NCI-H2107 treated with DMSO at 0.1 percent for 48 hours (cell line): ENCODE results near the gene TMEM72.
A peak's percentile ranks its signal among the peaks of the same experiment; 100 is the strongest.

Source experiments
- DNase-seq: peaks from one replicate; lab custom pipeline; 2025; ENCODE audit not compliant: unreplicated experiment; lab: John Stamatoyannopoulos, UW

Gene TMEM72

DNA sequence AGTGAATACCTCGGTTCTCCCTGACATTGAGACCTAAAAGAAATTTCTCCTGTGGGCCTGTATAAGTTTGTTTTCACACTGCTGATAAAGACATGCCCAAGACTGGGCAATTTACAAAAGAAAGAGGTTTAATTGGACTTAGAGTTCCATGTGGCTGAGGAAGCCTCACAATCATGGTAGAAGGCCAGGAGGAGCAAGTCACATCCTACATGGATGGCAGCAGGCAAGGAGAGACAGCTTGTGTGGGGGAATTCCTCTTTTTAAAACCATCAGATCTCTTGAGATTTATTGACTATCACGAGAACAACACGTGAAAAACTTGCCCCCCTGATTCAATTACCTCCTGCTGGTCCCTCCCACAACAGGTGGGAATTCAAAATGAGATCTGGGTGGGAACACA, 6.7 kb downstream of the TMEM72 start:
- DNase-seq: no peak

DNA sequence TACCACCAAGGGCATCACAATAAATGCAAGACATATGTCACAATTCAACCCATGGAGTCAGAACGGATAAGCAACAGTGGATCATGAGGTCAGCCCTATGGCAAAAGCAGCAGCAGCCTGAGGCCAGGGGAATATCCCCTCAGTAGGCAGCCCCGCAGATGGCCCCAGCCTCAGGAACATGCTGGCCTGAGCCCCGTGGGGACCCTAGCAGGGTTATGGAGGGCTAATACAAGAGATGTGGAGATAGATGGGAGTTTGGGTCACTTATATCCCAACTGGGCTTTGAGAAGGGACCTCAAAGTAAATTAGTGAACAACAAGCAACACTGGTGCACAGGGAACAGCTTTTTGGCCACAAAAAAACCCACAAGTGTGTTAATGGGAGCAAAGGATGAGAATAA, 9.1 kb downstream of the TMEM72 start:
- no peak for DNase-seq

- no peak for DNase-seq
These were observed 9.9 kb downstream of the TMEM72 start for GRCh38 chr10:44921061-44921460.

DNA sequence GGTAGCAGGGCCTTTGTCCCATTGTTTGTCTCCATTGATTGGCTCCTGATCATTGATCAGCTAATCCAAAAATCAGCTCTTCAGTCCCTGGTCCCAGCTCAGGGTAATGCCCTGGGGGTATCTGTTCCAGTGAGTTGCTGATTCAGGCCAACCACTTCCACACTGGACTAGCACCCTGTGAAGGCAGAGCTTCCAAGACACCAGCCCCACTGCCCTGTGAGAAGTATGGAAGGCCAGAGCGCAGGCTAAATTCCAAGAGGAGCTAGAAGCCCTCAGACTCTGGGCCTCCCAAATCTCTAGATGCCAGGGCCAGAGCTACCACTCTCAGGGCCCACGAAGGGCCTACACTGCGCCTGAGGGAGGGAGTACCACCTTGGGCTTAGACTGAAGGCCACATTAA, 10.4 kb downstream of the TMEM72 start:
- no peak for DNase-seq

DNA sequence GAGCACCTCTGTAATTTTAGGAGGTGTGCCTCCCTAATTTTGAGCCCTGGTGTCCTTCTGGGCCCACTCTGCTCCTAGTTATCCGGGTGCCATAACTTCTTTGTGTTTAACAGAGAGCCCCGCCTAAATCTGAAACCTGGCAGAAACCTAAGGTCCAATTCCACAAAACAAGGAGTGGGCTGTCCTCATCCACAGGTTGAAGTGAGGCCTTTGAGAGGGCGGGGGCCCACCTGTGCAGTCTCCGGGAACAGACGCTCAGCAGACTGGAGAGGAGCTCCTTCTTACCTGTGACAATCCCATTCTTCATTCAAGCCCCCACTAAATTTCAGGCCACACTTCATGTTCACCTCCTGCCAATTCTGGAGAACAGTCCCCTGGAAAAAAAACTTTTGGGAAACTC, 10.9 kb downstream of the TMEM72 start:
- DNase-seq: no peak

DNA sequence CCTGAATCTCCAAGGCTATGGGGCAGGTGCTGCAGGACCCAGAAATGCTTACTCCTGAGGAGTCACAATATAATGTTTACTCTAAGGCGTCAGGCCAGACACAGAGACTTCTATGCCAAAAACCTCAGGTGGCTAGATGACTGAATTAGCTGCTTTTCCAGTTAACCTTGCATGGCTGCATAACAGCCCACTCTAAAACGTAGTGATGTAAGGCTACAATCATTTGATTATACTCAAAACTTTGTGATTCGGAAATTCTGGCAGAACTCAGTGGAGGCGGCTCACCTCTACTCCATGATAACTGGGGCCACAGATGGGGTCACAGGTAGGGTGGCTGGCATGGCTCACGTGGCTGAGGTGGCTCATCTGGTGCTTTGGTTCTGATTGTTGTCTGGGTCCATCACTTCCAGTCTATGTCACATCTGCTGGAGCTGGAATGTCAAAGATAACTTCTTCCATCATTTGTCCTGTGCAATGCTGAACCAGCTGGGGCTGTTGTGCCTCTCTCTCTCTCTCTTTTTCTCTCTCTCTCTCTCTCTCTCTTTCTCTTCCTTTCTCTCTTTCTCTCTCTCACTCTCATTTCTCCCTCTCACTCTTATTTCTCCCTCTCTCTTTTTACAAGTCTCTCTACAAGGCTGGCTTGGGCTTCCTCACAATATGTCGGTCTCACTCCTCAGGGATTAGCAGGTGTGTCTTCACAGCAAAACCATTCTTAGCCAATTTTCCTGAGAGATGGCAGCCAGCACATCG, 11.8 kb downstream of the TMEM72 start:
- no peak for DNase-seq

DNA sequence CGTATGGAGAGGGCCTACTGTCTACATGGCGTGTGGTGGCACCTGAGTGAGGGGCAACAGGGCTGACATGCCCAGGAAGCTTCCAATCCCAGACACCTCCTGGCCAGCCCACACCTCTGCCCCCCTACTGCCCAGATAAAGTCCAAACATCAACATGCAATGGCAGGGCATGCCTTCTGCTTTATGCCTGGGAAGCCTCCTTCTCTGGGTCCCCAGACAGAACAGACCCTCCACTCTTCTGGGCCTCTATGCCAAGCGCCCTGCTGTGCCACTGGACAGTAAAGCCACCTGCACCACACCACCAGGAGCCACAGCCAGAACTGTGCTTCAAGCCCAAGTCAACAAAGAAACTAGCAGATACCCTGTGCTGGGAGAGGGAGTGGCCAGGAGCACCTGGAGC, 12.5 kb downstream of the TMEM72 start:
- DNase-seq: no peak

DNA sequence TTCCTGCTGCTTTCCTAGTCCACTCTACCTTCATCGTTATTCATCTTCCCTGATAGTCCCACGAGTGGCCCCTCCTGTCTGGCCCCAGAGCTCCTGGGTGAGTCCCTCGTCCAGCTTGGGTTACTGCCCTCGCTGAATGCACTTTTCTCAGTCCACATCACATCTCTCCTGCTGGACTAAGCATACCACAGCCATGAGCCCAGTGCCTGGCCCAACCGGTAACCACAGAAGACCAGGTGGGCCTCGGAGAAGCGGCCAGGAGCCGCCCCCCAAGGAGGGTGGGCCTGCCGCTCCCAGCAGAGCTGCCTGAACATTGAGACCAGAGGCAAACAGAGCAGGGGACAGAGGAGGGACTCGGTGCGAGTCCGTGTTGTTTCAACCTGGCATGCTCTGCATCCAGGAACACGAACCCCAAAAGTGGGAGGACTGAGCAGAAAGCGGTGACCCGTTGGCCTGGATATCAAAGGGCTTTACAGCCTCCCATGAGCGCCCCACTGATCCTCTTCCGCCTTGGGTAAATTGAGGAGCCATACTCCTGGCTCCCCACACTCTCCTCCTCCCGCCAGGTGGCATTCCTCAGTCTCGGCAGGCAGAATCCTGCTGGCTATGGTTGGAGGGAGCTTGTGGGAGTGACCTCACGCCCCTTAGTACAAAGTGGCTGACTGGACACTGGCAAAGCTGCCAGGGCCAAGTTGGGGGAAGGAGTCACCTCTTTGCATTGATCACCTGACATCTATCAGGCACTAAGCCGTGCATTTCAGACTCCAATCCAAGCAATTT, 13.3 kb downstream of the TMEM72 start:
- DNase-seq: no peak

DNA sequence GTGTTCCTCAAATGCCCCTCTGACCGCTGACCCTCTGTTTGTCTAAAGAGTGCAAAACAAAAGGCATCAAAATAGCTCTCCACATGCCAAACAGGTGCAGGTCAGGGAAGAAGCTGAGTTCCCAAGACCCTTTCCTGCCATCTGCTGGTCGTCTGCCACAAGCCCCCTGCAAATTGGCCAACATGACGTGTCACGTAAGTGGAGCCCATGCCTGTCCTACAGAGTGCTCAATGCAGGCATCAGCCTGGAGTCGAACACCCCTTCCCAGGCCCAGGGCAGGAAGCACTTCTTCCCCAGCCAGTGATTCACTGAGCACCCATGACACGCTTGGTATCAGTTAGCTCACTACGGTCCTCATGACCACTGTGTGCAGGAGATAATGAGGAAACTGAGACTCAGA, 14.1 kb downstream of the TMEM72 start:
- peak; percentile 42 for DNase-seq

GRCh38 chr10:44925811-44926750, 14.9 kb downstream of the TMEM72 start:
- no peak for DNase-seq

DNA sequence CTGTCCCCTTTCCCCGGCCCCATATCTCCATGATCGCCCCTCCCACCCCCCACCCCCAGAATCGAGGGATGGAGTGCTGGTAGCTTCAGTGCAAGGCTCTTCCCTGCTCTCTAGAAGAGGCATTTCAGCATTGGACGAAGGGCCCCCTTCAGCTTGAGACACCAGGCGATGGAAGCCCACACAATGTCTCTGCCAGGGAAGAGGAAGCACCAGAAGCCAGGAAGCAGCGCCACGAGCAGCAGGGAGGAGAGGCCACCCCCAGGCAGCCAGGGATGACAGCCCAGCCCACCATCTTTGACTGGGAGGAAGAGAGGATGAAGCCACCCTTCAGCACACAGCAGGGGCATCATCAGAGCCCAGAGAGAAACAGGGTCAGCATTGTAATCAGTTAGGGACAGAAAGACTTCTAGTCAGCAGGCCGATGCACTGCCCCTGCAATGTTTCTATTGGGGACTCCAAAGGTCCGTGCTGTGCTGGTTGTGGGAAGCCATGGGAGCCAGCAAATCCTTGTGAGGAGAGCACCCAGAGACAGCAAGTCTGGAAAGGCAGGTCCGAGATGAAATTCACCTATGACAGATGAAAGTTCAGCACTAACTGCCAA, 15.7 kb downstream of the TMEM72 start:
- no peak for DNase-seq

DNA sequence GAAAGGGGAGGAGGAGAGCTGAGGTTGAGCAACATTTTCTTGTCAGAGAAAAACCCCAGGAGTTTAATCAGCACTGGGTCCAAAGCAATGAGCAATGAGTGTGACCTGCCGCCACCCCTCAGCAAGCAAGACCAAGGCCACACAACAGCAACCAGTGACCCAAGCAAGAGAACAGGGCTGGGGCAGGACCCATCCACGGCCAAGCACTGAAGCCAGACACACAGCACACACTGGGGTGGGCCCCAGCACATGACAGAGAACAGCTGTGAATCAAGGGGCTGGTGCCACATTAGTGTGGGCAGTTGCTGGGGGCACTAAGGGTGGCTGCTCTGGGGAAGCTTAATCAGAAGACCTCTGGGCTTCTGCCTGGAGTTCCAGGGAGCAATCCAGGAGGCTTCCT, 16.2 kb downstream of the TMEM72 start:
- DNase-seq: no peak

DNA sequence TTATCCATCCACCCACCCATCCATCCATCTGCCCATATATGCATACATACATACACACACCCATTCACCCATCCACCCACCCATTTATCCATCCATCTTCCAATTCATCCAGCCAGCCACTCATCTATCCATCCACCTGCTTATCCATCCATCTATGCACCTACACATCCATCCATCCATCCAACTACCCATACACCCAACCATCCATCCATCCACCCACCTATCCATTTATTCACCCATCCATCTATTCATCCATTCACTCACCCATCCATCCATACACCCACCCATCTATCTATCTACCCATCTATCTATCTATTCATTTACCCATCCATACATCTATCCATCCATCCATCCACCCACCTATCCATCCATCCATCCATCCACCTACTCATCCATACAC, 17.3 kb downstream of the TMEM72 start:
- DNase-seq: no peak

DNA sequence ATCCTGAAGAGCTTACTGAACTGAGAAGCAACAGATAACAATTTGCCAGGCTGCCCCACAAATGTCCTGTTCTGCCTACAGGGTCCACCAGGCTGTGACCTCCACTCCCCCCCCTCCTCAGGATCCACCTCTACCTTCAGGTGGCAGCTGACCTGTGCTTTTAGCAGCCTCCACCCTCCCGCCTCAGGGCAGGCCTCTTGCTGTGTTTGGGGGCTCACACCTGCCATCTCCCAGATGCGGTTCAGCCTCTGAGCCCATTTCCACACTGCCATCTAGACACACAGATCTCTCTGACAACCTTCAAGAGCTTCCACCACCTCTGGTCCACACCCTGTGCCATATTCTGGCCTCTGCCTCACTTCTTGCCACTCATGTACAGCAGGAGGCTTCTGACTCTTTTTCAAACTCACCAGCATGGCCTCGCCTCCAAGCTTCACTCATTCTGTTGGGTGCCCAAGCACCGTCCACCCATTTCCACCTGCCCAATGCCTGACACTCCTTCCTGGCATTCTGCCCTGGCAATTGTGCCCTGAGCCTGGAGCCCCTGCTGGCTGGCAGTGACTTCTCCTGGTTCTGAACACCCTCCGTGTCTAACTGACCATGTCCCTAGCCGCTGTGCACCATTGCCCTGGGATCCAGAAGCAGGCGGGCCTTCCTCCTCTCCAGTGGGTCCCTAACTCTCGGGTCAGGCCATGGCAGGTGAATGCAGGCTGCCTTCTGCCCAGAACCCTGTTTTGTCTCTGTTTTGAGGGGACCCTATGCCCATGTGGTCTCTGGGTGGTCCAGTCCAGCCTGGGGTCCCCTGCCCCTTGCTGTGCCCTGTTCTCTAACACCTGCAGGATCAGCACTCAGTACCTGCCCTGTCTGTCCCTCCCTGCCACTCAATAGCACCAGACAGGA, 18.5 kb downstream of the TMEM72 start:
- no peak for DNase-seq

- DNase-seq: no peak
These were observed 19.9 kb downstream of the TMEM72 start for GRCh38 chr10:44930904-44931620.

GRCh38 chr10:44931621-44932516, 20.7 kb downstream of the TMEM72 start:
- no peak for DNase-seq

DNA sequence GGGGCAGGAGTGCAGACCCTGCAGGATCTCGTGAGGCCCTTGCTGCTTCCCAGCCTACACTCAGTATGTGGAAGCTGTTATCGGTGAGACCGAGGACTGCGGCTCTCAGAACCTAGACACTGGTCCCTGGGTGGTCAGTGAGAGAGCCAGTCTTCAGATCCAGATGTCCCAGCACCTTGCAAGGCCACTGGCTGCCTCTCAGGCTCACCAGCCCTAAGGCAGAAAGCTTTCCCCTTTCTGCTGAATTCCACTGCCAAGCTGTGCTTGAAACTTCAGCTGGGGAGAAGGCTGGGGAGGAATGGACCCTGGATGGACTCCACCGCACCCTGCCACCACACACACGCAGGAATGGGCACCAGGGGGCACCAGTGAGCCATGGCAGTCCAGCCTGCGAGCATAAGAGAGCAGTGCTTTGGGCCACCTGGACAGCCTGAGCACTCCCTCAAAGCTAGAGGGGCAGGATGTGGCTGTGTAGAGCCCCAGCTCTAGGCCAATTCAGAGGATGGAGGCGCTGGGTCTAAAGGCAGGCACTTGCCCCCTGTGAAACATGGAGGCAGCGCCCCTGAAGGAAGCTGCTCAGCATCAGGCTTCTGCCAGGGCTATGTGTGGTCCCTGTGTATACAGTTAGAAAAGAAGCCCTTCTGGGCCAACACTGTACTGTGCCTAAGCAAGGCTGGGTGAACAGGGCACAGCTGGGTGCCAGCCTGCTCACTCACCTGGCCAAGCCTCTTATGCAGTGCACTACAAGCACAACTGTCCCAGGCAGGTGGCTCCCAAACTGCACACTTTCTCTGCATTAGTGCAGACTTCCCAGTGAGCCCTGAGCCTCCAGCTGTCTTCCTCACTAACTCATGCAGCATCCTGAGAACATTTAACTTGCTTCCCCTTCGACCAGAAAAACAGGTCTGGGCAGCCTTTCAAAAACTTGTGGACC, 21.6 kb downstream of the TMEM72 start:
- peak; percentile 38 for DNase-seq
